Measurements from ENCODE around the gene DLX3. TPM values are rescaled to one million over a fixed set of nuclear protein-coding genes. Genes with fewer than 3 reads are reported as not detected.
A peak's percentile ranks its signal among the peaks of the same experiment; 100 is the strongest.

Gene DLX3
- polyA plus RNA-seq, 2 donors = 2.9 to 3.0 TPM

- no peak overlapping the region for H3K4me3 ChIP-seq (ENCODE audit: low read depth in 1 of 2, low read length in 2 of 2)
- no peaks in the 10 kb centered on the region for H3K36me3 ChIP-seq (ENCODE audit: control insufficient read depth in 2 of 2, insufficient read depth in 2 of 2, low read length in 1 of 2)
- H3K9me3 ChIP-seq (ENCODE audit: control insufficient read depth in 2 of 2, insufficient read depth in 1 of 2, low read depth in 1 of 2, low read length in 1 of 2) = no peaks in the 10 kb centered on the region
- WGBS, 2 donors = 84 to 92% methylated on average over 5 of the region's 5 CpGs
- peaks cover 6 to 11% of the 10 kb centered on the region in 2 donors for H3K4me1 ChIP-seq (ENCODE audit: control insufficient read depth in 2 of 2, insufficient read depth in 2 of 2, low read length in 1 of 2)
- H3K27ac ChIP-seq (ENCODE audit: low read depth in 2 of 2, low read length in 1 of 2) = no peak overlapping the region
- H3K27me3 ChIP-seq (ENCODE audit: control insufficient read depth in 1 of 2, insufficient read depth in 2 of 2, low read length in 2 of 2) = no peaks in the 10 kb centered on the region
Measured at GRCh38 chr17:50035421-50035879, 40.4 kb upstream of the DLX3 start.

DNA sequence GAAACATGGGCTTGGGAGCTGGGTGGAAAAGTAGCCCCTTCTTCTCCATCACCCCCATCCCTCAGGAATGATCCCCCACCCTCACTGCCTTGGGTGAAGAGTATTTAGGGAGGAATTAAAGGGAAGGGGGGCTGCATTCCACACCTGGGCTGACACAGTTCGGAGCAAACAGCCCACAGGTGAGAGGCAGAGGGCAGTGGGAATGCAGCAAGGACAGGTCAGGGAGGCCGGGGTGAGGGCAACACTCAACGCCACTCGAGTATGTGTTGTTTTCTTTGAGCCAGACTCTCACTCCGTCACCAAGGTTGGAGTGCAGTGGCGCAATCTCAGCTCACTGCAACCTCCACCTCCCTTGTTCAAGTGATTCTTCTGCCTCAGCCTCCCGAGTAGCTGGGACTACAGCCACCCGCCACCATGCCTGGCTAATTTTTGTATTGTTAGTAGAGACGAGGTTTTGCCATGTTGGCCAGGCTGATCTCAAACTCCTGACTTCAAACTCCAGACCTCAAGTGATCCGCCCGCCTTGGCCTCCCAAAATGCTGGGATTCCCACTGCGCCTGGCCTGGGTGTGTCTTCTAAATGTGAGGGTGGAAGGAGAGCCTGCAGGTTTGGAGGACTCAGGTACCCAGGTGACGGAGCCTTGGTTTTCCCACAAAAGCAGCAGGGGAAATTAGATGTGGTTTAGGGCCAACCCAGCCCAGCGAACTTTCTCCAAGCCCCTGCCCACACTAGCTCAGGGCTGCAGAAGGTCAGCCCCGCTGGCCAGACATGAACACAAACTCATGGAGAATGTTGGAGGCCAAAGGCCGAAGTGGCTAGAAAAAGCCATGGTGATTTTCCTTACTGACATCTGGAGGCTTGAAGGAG lies 39.7 kb upstream of the DLX3 start:
- peaks cover 6 to 11% of the 10 kb centered on the region in 2 donors for H3K4me1 ChIP-seq (ENCODE audit: control insufficient read depth in 2 of 2, insufficient read depth in 2 of 2, low read length in 1 of 2)
- H3K27me3 ChIP-seq (ENCODE audit: control insufficient read depth in 1 of 2, insufficient read depth in 2 of 2, low read length in 2 of 2) = no peaks in the 10 kb centered on the region
- no peak overlapping the region for H3K4me3 ChIP-seq (ENCODE audit: low read depth in 1 of 2, low read length in 2 of 2)
- 81 to 82% methylated on average over 16 of the region's 16 CpGs for WGBS, 2 donors
- H3K9me3 ChIP-seq (ENCODE audit: control insufficient read depth in 2 of 2, insufficient read depth in 1 of 2, low read depth in 1 of 2, low read length in 1 of 2) = no peaks in the 10 kb centered on the region
- no peak overlapping the region for H3K27ac ChIP-seq (ENCODE audit: low read depth in 2 of 2, low read length in 1 of 2)
- H3K36me3 ChIP-seq (ENCODE audit: control insufficient read depth in 2 of 2, insufficient read depth in 2 of 2, low read length in 1 of 2) = no peaks in the 10 kb centered on the region

- Histone ChIP-seq H3K4me3 (ENCODE audit: low read depth in 1 of 2, low read length in 2 of 2) (no peak overlapping the region), H3K36me3 (ENCODE audit: control insufficient read depth in 2 of 2, insufficient read depth in 2 of 2, low read length in 1 of 2) (no peaks in the 10 kb centered on the region), H3K9me3 (ENCODE audit: control insufficient read depth in 2 of 2, insufficient read depth in 1 of 2, low read depth in 1 of 2, low read length in 1 of 2) (no peaks in the 10 kb centered on the region), H3K4me1 (ENCODE audit: control insufficient read depth in 2 of 2, insufficient read depth in 2 of 2, low read length in 1 of 2) (peaks cover 6 to 13% of the 10 kb centered on the region in 2 donors), H3K27me3 (ENCODE audit: control insufficient read depth in 1 of 2, insufficient read depth in 2 of 2, low read length in 2 of 2) (no peaks in the 10 kb centered on the region), H3K27ac (ENCODE audit: low read depth in 2 of 2, low read length in 1 of 2) (no peak overlapping the region)
- 45 to 49% methylated on average over 6 of the region's 6 CpGs for WGBS, 2 donors
Measured at GRCh38 chr17:50033316-50033715, 38.3 kb upstream of the DLX3 start.

- Histone ChIP-seq H3K4me3 (ENCODE audit: low read depth in 1 of 2, low read length in 2 of 2) (no peak overlapping the region), H3K36me3 (ENCODE audit: control insufficient read depth in 2 of 2, insufficient read depth in 2 of 2, low read length in 1 of 2) (no peaks in the 10 kb centered on the region), H3K27me3 (ENCODE audit: control insufficient read depth in 1 of 2, insufficient read depth in 2 of 2, low read length in 2 of 2) (no peaks in the 10 kb centered on the region), H3K4me1 (ENCODE audit: control insufficient read depth in 2 of 2, insufficient read depth in 2 of 2, low read length in 1 of 2) (peaks cover 4 to 14% of the 10 kb centered on the region in 2 donors), H3K9me3 (ENCODE audit: control insufficient read depth in 2 of 2, insufficient read depth in 1 of 2, low read depth in 1 of 2, low read length in 1 of 2) (no peaks in the 10 kb centered on the region), H3K27ac (ENCODE audit: low read depth in 2 of 2, low read length in 1 of 2) (no peak overlapping the region)
- WGBS, 2 donors = 87 to 89% methylated on average over 7 of the region's 7 CpGs
Measured at GRCh38 chr17:50029185-50029584, 34.2 kb upstream of the DLX3 start.

DNA sequence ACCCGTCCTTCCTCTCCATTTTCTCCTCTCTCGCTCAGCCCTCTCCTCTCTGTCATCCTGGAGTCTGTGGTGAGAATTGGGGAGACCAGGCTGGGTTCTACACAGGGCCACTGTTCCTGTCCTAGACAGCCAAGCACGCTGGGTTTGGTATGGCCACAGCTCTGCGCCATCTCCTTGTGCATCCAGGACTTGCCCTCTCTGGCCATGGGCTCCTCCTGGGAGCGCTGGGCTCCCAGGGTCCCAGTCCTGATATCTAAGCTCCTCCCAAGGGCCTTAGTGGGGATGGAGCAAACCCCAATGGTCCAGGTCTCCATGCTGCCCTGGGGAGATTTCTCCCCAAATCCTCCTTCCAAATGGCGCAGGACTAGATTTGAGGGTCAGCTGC lies 33.7 kb upstream of the DLX3 start:
- Histone ChIP-seq H3K4me1 (ENCODE audit: control insufficient read depth in 2 of 2, insufficient read depth in 2 of 2, low read length in 1 of 2) (peaks cover 4 to 14% of the 10 kb centered on the region in 2 donors), H3K36me3 (ENCODE audit: control insufficient read depth in 2 of 2, insufficient read depth in 2 of 2, low read length in 1 of 2) (no peaks in the 10 kb centered on the region), H3K4me3 (ENCODE audit: low read depth in 1 of 2, low read length in 2 of 2) (no peak overlapping the region), H3K27ac (ENCODE audit: low read depth in 2 of 2, low read length in 1 of 2) (no peak overlapping the region), H3K9me3 (ENCODE audit: control insufficient read depth in 2 of 2, insufficient read depth in 1 of 2, low read depth in 1 of 2, low read length in 1 of 2) (no peaks in the 10 kb centered on the region), H3K27me3 (ENCODE audit: control insufficient read depth in 1 of 2, insufficient read depth in 2 of 2, low read length in 2 of 2) (no peaks in the 10 kb centered on the region)
- 86 to 87% methylated on average over 6 of the region's 6 CpGs for WGBS, 2 donors

- H3K27me3 ChIP-seq (ENCODE audit: control insufficient read depth in 1 of 2, insufficient read depth in 2 of 2, low read length in 2 of 2) = no peaks in the 10 kb centered on the region
- no peak overlapping the region for H3K27ac ChIP-seq (ENCODE audit: low read depth in 2 of 2, low read length in 1 of 2)
- no peak overlapping the region for H3K4me3 ChIP-seq (ENCODE audit: low read depth in 1 of 2, low read length in 2 of 2)
- no peaks in the 10 kb centered on the region for H3K9me3 ChIP-seq (ENCODE audit: control insufficient read depth in 2 of 2, insufficient read depth in 1 of 2, low read depth in 1 of 2, low read length in 1 of 2)
- 39 to 48% methylated on average over 19 to 20 of the region's 20 CpGs for WGBS, 2 donors
- H3K4me1 ChIP-seq (ENCODE audit: control insufficient read depth in 2 of 2, insufficient read depth in 2 of 2, low read length in 1 of 2) = peaks cover 4 to 14% of the 10 kb centered on the region in 2 donors
- no peaks in the 10 kb centered on the region for H3K36me3 ChIP-seq (ENCODE audit: control insufficient read depth in 2 of 2, insufficient read depth in 2 of 2, low read length in 1 of 2)
Measured at GRCh38 chr17:50027881-50028735, 33.1 kb upstream of the DLX3 start.

GRCh38 chr17:50027172-50027880 lies 32.3 kb upstream of the DLX3 start:
- H3K9me3 ChIP-seq (ENCODE audit: control insufficient read depth in 2 of 2, insufficient read depth in 1 of 2, low read depth in 1 of 2, low read length in 1 of 2) = no peaks in the 10 kb centered on the region
- WGBS, 2 donors = 3 to 5% methylated on average over 23 to 27 of the region's 27 CpGs
- H3K4me1 ChIP-seq (ENCODE audit: control insufficient read depth in 2 of 2, insufficient read depth in 2 of 2, low read length in 1 of 2) = peaks cover 4 to 14% of the 10 kb centered on the region in 2 donors
- peak overlapping the region in 1 of 2 donors; percentile 0 for H3K27ac ChIP-seq (ENCODE audit: low read depth in 2 of 2, low read length in 1 of 2)
- no peaks in the 10 kb centered on the region for H3K36me3 ChIP-seq (ENCODE audit: control insufficient read depth in 2 of 2, insufficient read depth in 2 of 2, low read length in 1 of 2)
- no peak overlapping the region for H3K4me3 ChIP-seq (ENCODE audit: low read depth in 1 of 2, low read length in 2 of 2)
- H3K27me3 ChIP-seq (ENCODE audit: control insufficient read depth in 1 of 2, insufficient read depth in 2 of 2, low read length in 2 of 2) = no peaks in the 10 kb centered on the region

DNA sequence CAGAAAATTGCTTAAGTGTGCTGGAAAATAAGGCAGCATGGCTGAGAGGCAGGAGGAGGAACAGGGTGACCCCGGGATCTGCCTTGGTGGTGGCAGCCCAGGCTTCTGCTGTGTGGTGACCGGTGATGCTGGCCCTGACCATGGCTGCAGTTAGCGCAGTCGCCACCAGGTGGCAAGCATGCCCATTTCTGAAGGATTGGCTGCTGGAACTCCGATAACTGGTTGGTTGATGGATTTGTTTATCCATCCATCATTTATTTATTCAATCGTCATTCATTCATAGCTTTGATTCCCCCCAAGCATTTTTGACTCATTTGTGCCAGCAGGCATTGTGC lies 31.8 kb upstream of the DLX3 start:
- Histone ChIP-seq H3K36me3 (ENCODE audit: control insufficient read depth in 2 of 2, insufficient read depth in 2 of 2, low read length in 1 of 2) (no peaks in the 10 kb centered on the region), H3K27ac (ENCODE audit: low read depth in 2 of 2, low read length in 1 of 2) (no peak overlapping the region), H3K27me3 (ENCODE audit: control insufficient read depth in 1 of 2, insufficient read depth in 2 of 2, low read length in 2 of 2) (no peaks in the 10 kb centered on the region), H3K4me1 (ENCODE audit: control insufficient read depth in 2 of 2, insufficient read depth in 2 of 2, low read length in 1 of 2) (peaks cover 4 to 14% of the 10 kb centered on the region in 2 donors), H3K4me3 (ENCODE audit: low read depth in 1 of 2, low read length in 2 of 2) (no peak overlapping the region), H3K9me3 (ENCODE audit: control insufficient read depth in 2 of 2, insufficient read depth in 1 of 2, low read depth in 1 of 2, low read length in 1 of 2) (no peaks in the 10 kb centered on the region)
- WGBS, 2 donors = 0 to 1% methylated on average over 6 of the region's 6 CpGs

GRCh38 chr17:50026046-50026675 lies 31.1 kb upstream of the DLX3 start:
- 60 to 62% methylated on average over 8 of the region's 8 CpGs for WGBS, 2 donors
- Histone ChIP-seq H3K36me3 (ENCODE audit: control insufficient read depth in 2 of 2, insufficient read depth in 2 of 2, low read length in 1 of 2) (no peaks in the 10 kb centered on the region), H3K9me3 (ENCODE audit: control insufficient read depth in 2 of 2, insufficient read depth in 1 of 2, low read depth in 1 of 2, low read length in 1 of 2) (no peaks in the 10 kb centered on the region), H3K27ac (ENCODE audit: low read depth in 2 of 2, low read length in 1 of 2) (no peak overlapping the region), H3K27me3 (ENCODE audit: control insufficient read depth in 1 of 2, insufficient read depth in 2 of 2, low read length in 2 of 2) (no peaks in the 10 kb centered on the region), H3K4me3 (ENCODE audit: low read depth in 1 of 2, low read length in 2 of 2) (no peak overlapping the region), H3K4me1 (ENCODE audit: control insufficient read depth in 2 of 2, insufficient read depth in 2 of 2, low read length in 1 of 2) (peaks cover 4 to 14% of the 10 kb centered on the region in 2 donors)

Measured in esophagus (tissue), 2 donors.